ENCODE data around the gene RPL23. TPM values are rescaled to one million over a fixed set of nuclear protein-coding genes. Genes with fewer than 3 reads are reported as not detected.
A peak's percentile ranks its signal among the peaks of the same experiment; 100 is the strongest.

The RPL23 gene
- total and polyA plus RNA-seq, 9 of the 15 experiments (the other 6 are each of a cell fraction or from before 2014, with no cell fraction given), result 1,745 to 3,667 (median 3,096) TPM

GRCh38 chr17:38900978-38901656 is 47.6 kb upstream of the RPL23 start (continued):
- no peak for TF ChIP-seq PBX2 (CRISPR knock-in tag; IDR thresholded peaks at IDR 0.05; ENCODE audit: low read depth)
- TF ChIP-seq PBX2 (tag; conservative IDR thresholded peaks at IDR 0.05; ENCODE audit: low read depth), result no peak
- peak; percentile 48; the same call in 1 of the 2 replicates for TF ChIP-seq SOX6 (IDR thresholded peaks at IDR 0.05)
- no peak for TF ChIP-seq NFRKB (IDR thresholded peaks at IDR 0.05; ENCODE audit: low read depth)
- TF ChIP-seq EGR1 (conservative IDR thresholded peaks at IDR 0.05), result peak; percentile 27; the same call in 1 of the 2 replicates
- TF ChIP-seq DNMT1 (IDR thresholded peaks at IDR 0.05), result no peak
- no peak for TF ChIP-seq ZFPM2 (CRISPR knock-in tag; IDR thresholded peaks at IDR 0.05)
- no peak for TF ChIP-seq CEBPZ (IDR thresholded peaks at IDR 0.05; ENCODE audit: borderline replicate concordance, low read depth, low read length)
- TF ChIP-seq BCL6 (CRISPR knock-in tag; IDR thresholded peaks at IDR 0.05), result no peak
- TF ChIP-seq RHOXF2B (CRISPR knock-in tag; conservative IDR thresholded peaks at IDR 0.05), result no peak
- peak; percentile 72 for TF ChIP-seq ARID1B (IDR thresholded peaks at IDR 0.05)
- no peak for TF ChIP-seq ETV1 (tag; conservative IDR thresholded peaks at IDR 0.05; ENCODE audit: low read depth)
- no peak for TF ChIP-seq CBX3 (IDR thresholded peaks at IDR 0.05; ENCODE audit: borderline replicate concordance in 1 of 2, low read length in 2 of 2)
- no peak for TF ChIP-seq ZNF551 (CRISPR knock-in tag; IDR thresholded peaks at IDR 0.05)
- TF ChIP-seq GATA2 (CRISPR knock-in tag; IDR thresholded peaks at IDR 0.05), result peak; percentile 77
- no peak for TF ChIP-seq SMC3 (conservative IDR thresholded peaks at IDR 0.05; ENCODE audit: insufficient read depth, low read depth, low read length)
- no peak for TF ChIP-seq TGIF2 (CRISPR knock-in tag; IDR thresholded peaks at IDR 0.05)
- TF ChIP-seq RCOR1 (IDR thresholded peaks at IDR 0.05; ENCODE audit: borderline replicate concordance in 1 of 2, low read depth in 2 of 2, low read length in 2 of 2), result peak in 1 of 2 experiments; percentile 60; a peak in 1 of 4 replicates
- TF ChIP-seq ZNF778 (CRISPR knock-in tag; IDR thresholded peaks at IDR 0.05), result no peak
- TF ChIP-seq CTBP1 (IDR thresholded peaks at IDR 0.05; ENCODE audit: borderline replicate concordance), result peak; percentile 91
- no peak for TF ChIP-seq BMI1 (IDR thresholded peaks at IDR 0.05; ENCODE audit: low read length)
- TF ChIP-seq PREB (CRISPR knock-in tag; IDR thresholded peaks at IDR 0.05), result no peak
- no peak for TF ChIP-seq MTF1 (CRISPR knock-in tag; IDR thresholded peaks at IDR 0.05; ENCODE audit: borderline replicate concordance)
- peak; percentile 31; the same call in 1 of the 2 replicates for TF ChIP-seq CXXC5 (CRISPR knock-in tag; IDR thresholded peaks at IDR 0.05)
